CD14-positive monocyte (primary cell): ENCODE results near the gene TMEM151B. TPM values are rescaled to one million over a fixed set of nuclear protein-coding genes. Genes with fewer than 3 reads are reported as not detected.

Source experiments
- DNase-seq, 3 donors: peaks; one replicate each; pipeline ENCODE4 v3.0.0-alpha.2; 2011 to 2022
- H2AFZ ChIP-seq: 2 replicates; pipeline ENCODE4 v1.6.0; 2012; ENCODE audit warnings: mild to moderate bottlenecking, low read depth, low read length, inconsistent platforms; ENCODE audit not compliant: insufficient read depth, poor library complexity, severe bottlenecking
- H3K27ac ChIP-seq, 2 donors: 1 replicate in 1 of 2; 2 replicates in 1 of 2; pipeline ENCODE4 v1.5.1; 2012 to 2013; ENCODE audit warnings: low read length in 2 of 2, control low read depth in 1 of 2, inconsistent platforms in 1 of 2, low read depth in 1 of 2, mild to moderate bottlenecking in 1 of 2
- H3K27me3 ChIP-seq, 2 donors: one replicate each; pipeline versions ENCODE4 v1.6.0 to v1.6.1; 2011 to 2013; ENCODE audit warnings: low read length in 2 of 2; ENCODE audit not compliant: control insufficient read depth in 2 of 2, insufficient read depth in 2 of 2
- H3K36me3 ChIP-seq, 2 donors: replicated peaks in 1 of 2; 1 replicate in 1 of 2; 2 replicates in 1 of 2; pipeline versions ENCODE4 v1.5.1 to v1.6.1; 2012 to 2013; ENCODE audit warnings: low read length in 2 of 2, control low read depth in 1 of 2, inconsistent platforms in 1 of 2, mild to moderate bottlenecking in 1 of 2; ENCODE audit not compliant: insufficient read depth in 2 of 2, control insufficient read depth in 1 of 2
- H3K4me1 ChIP-seq, 2 donors: 1 replicate in 1 of 2; 2 replicates in 1 of 2; pipeline versions ENCODE4 v1.5.1 to v1.6.1; 2012 to 2013; ENCODE audit warnings: low read length in 2 of 2, control low read depth in 1 of 2, inconsistent platforms in 1 of 2, mild to moderate bottlenecking in 1 of 2, moderate library complexity in 1 of 2; ENCODE audit not compliant: insufficient read depth in 2 of 2, control insufficient read depth in 1 of 2
- H3K4me2 ChIP-seq: replicated peaks from 2 replicates; pipeline ENCODE3; 2012; ENCODE audit warnings: low read length, moderate library complexity, mild to moderate bottlenecking; ENCODE audit not compliant: poor library complexity, severe bottlenecking; ENCODE audit errors: extremely low read depth
- H3K4me3 ChIP-seq, 3 experiments: fragments of 200-600 bp in 1 of 3; sonication (generic) in 1 of 3; replicated peaks in 1 of 3; 1 replicate in 2 of 3; 2 replicates in 1 of 3; pipeline ENCODE4 v1.5.1; 2011 to 2013; ENCODE audit warnings: low read length in 3 of 3, mild to moderate bottlenecking in 3 of 3, control low read depth in 2 of 3, low read depth in 2 of 3, inconsistent platforms in 1 of 3, moderate library complexity in 1 of 3
- H3K79me2 ChIP-seq: 2 replicates; pipeline ENCODE4 v1.6.0; 2012; ENCODE audit warnings: mild to moderate bottlenecking, control low read depth, inconsistent platforms, low read length, moderate library complexity; ENCODE audit not compliant: insufficient read depth
- H3K9ac ChIP-seq: 2 replicates; pipeline ENCODE4 v1.6.0; 2017; ENCODE audit warnings: low read length, mild to moderate bottlenecking; ENCODE audit not compliant: insufficient read depth, poor library complexity, severe bottlenecking
- H3K9me3 ChIP-seq, 2 donors: replicated peaks in 1 of 2; 1 replicate in 1 of 2; 2 replicates in 1 of 2; pipeline versions ENCODE4 v1.5.1 to v1.6.1; 2012 to 2013; ENCODE audit warnings: low read length in 2 of 2, control low read depth in 1 of 2; ENCODE audit not compliant: control insufficient read depth in 1 of 2, insufficient read depth in 1 of 2
- H4K20me1 ChIP-seq: 2 replicates; pipeline ENCODE4 v1.6.0; 2012; ENCODE audit warnings: mild to moderate bottlenecking, low read length, control low read depth, moderate library complexity; ENCODE audit not compliant: insufficient read depth
- H3K27ac Mint-ChIP-seq, 7 donors: one replicate each; pipeline ENCODE4 v1.8.0; 2020; ENCODE audit warnings: mild to moderate bottlenecking in 7 of 7, mixed read lengths in 7 of 7, moderate library complexity in 6 of 7, inconsistent platforms in 2 of 7
- H3K27me3 Mint-ChIP-seq, 3 donors: one replicate each; pipeline ENCODE4 v1.8.0; 2021 to 2022; ENCODE audit warnings: low read depth in 3 of 3, mild to moderate bottlenecking in 3 of 3, mixed read lengths in 3 of 3, moderate library complexity in 3 of 3, inconsistent platforms in 1 of 3
- H3K36me3 Mint-ChIP-seq, 2 donors: one replicate each; pipeline ENCODE4 v1.8.0; 2020; ENCODE audit warnings: mixed read lengths in 2 of 2, inconsistent platforms in 1 of 2, mild to moderate bottlenecking in 1 of 2
- H3K4me1 Mint-ChIP-seq: one replicate; pipeline ENCODE4 v1.8.0; 2020; ENCODE audit warnings: mild to moderate bottlenecking, mixed read lengths
- H3K4me3 Mint-ChIP-seq, 2 donors: one replicate each; pipeline ENCODE4 v1.8.0; 2020; ENCODE audit warnings: mild to moderate bottlenecking in 2 of 2, mixed read lengths in 2 of 2, moderate library complexity in 1 of 2
- H3K9me3 Mint-ChIP-seq, 7 donors: one replicate each; pipeline ENCODE4 v1.8.0; 2020 to 2022; ENCODE audit warnings: mixed read lengths in 7 of 7, mild to moderate bottlenecking in 6 of 7, moderate library complexity in 6 of 7, inconsistent platforms in 2 of 7
- WGBS: methylation state at CpG from one replicate; pipeline ENCODE4 v1.1.5; 2013; ENCODE audit warnings: missing lambda C conversion rate; ENCODE audit not compliant: insufficient coverage; 5-methylcytosine and 5-hydroxymethylcytosine counted together
- intact Hi-C, 2 donors: fragments of 100-400 bp; cut with micrococcal nuclease; formaldehyde crosslinking; loops; one replicate each; pipeline versions ENCODE4 v1.15.0 to v1.15.1; 2023
- polyA plus RNA-seq, 3 donors: library from polyadenylated mRNA; depleted of rRNA in 1 of 3; unstranded in 2 of 3; stranded (reverse) in 1 of 3; fragments of 300-500 nt in 2 of 3; fragments of >200 nt in 1 of 3; fragmentation: Illumina TruSeq in 2 of 3; gene quantifications; 1 replicate in 2 of 3; 2 replicates in 1 of 3; pipeline ENCODE4 v1.2.3, GENCODE V29; 2012 to 2021
- TF ChIP-seq, protein P1 (sequence below): fragments of 200-600 bp; IDR thresholded peaks from one replicate; pipeline ENCODE4 v1.8.0; 2022; ENCODE audit warnings: antibody characterized with exemption, mild to moderate bottlenecking

The TMEM151B gene
- polyA plus RNA-seq, 3 donors, result not detected

DNA sequence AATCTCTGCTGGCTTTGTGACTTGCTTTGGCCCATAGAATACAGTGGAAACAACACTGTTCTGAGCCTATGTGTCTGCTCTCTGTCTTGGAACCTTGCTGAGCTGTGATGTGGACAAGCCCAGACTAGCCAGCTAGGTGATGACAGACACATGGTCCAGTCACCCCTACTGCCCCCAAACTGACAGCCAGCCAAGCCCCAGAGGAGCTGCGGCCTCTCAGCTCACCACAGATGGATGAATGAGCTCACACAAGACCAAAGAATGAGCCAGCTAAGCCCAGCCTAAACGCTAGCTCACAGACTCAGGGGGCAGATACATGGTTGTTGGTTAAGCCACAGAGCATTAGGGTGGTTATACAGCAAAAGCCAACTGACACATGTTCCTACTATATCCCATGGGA, 38.8 kb downstream of the TMEM151B start:
- intact Hi-C loops, result no loop called here

DNA sequence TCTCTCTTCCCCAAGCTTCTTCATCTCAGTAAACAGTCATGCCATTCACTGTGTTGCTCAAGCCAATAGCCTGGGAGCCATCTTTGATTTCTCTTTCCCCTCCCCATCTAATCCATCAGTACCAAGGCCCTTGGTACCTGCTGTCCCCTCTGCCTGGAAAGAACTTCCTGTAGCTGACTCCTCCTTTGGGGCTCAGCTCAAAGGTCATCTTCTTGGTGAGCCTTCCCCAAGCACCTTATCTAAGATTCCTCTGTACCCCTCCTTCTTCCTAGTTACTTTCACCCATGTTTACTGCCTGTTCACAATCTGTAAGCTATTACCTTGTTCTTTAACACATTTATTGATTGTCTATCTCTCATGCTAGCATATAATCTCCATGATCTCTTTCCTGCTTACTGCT, 39.4 kb downstream of the TMEM151B start:
- TF ChIP-seq, protein P1, sequence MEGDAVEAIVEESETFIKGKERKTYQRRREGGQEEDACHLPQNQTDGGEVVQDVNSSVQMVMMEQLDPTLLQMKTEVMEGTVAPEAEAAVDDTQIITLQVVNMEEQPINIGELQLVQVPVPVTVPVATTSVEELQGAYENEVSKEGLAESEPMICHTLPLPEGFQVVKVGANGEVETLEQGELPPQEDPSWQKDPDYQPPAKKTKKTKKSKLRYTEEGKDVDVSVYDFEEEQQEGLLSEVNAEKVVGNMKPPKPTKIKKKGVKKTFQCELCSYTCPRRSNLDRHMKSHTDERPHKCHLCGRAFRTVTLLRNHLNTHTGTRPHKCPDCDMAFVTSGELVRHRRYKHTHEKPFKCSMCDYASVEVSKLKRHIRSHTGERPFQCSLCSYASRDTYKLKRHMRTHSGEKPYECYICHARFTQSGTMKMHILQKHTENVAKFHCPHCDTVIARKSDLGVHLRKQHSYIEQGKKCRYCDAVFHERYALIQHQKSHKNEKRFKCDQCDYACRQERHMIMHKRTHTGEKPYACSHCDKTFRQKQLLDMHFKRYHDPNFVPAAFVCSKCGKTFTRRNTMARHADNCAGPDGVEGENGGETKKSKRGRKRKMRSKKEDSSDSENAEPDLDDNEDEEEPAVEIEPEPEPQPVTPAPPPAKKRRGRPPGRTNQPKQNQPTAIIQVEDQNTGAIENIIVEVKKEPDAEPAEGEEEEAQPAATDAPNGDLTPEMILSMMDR, result no peak
- Histone ChIP-seq H3K79me2 (peaks cover 14% of the 10 kb centered on the region), H2AFZ (no peak overlapping the region), H3K9ac (no peak overlapping the region), H3K4me2 (no peak overlapping the region), H4K20me1 (no peaks in the 10 kb centered on the region), H3K9me3 (no peaks in the 10 kb centered on the region), H3K4me3 (no peak overlapping the region), H3K4me1 (peaks cover 8% of the 10 kb centered on the region in 2 donors), H3K27ac (no peak overlapping the region), H3K36me3 (peaks cover 55 to 69% of the 10 kb centered on the region in 2 donors), H3K27me3 (no peaks in the 10 kb centered on the region)
- Mint-ChIP-seq H3K27ac (no peak overlapping the region), H3K9me3 (peaks cover 0 to 3% (median 0%) of the 10 kb centered on the region in 7 donors), H3K27me3 (no peaks in the 10 kb centered on the region), H3K4me1 (peaks cover 14% of the 10 kb centered on the region), H3K4me3 (peak overlapping the region in 1 of 2 donors; percentile 4), H3K36me3 (peaks cover 54 to 64% of the 10 kb centered on the region in 2 donors)
- DNase-seq, result no peak
- intact Hi-C loops, result loop anchor here (5.0 kb wide), 1 partner anchor 42 kb away; the partner anchor contains the start of gene NFKBIE (in 2 of the 2)

More for the DNA sequence above, 38.8 kb downstream of the TMEM151B start:
- Mint-ChIP-seq H3K27me3 (no peaks in the 10 kb centered on the region), H3K36me3 (peaks cover 55 to 70% of the 10 kb centered on the region in 2 donors), H3K9me3 (peaks cover 0 to 3% (median 0%) of the 10 kb centered on the region in 7 donors), H3K4me1 (peaks cover 14% of the 10 kb centered on the region), H3K27ac (peak overlapping the region in 1 of 7 donors; percentile 76), H3K4me3 (no peak overlapping the region)
- Histone ChIP-seq H3K36me3 (peaks cover 60 to 75% of the 10 kb centered on the region in 2 donors), H3K4me1 (peaks cover 8% of the 10 kb centered on the region in 2 donors), H3K79me2 (peaks cover 14% of the 10 kb centered on the region), H2AFZ (no peak overlapping the region), H3K9ac (no peak overlapping the region), H3K4me2 (no peak overlapping the region), H3K27me3 (no peaks in the 10 kb centered on the region), H3K4me3 (no peak overlapping the region), H3K27ac (no peak overlapping the region), H4K20me1 (no peaks in the 10 kb centered on the region), H3K9me3 (no peaks in the 10 kb centered on the region)
- TF ChIP-seq, protein P1, result no peak
- no peak for DNase-seq
- 100% methylated on average over 2 of the region's 2 CpGs for WGBS
